ENCODE results near the gene SLC39A9. TPM values are rescaled to one million over a fixed set of nuclear protein-coding genes. Genes with fewer than 3 reads are reported as not detected.
"Not testable (repeated sequence)": the region's sequence is repeated elsewhere in the genome, so short reads cannot be mapped to it uniquely, and the experiment has no call there.

SLC39A9 gene
- total and polyA plus RNA-seq, 5 experiments from 2014 or later = 12.5 to 35.9 (median 17.1) TPM

DNA sequence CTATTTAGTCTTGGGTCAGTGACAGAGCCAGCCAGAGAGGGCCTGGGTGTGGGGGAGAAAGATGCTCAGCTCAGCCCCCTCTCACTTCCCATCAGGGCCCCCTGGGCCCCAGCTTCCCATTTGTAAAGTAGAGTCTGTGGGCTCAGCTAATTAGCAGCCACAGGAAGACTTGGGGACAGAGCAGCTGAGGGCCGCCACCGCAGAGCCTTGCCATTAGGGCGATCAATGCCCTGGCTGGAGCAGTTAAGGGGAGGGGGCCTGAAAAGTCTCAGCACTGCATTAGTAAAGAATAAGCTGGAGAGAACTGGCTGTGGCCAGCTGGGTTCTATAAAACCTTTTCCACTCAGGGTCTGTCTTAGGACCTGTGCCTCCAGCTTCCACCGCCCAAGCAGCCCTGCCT, 88.7 kb downstream of the SLC39A9 start:
- H3K9me3 Mint-ChIP-seq = no peaks in the 10 kb centered on the region
- no peaks in the 10 kb centered on the region for H3K36me3 Mint-ChIP-seq
- H3K27ac Mint-ChIP-seq = no peak overlapping the region
- POLR2A ChIA-PET = no interaction called here
- no peak overlapping the region for H3K4me3 Mint-ChIP-seq
- ATAC-seq (no peak), DNase-seq (no peak)
- peaks cover 0 to 8% (median 2%) of the 10 kb centered on the region in 4 donors for H3K4me1 Mint-ChIP-seq
- peaks cover 11 to 45% (median 37%) of the 10 kb centered on the region in 5 donors for H3K27me3 Mint-ChIP-seq

- Mint-ChIP-seq H3K27ac (no peak overlapping the region), H3K4me3 (no peak overlapping the region), H3K27me3 (peaks cover 11 to 41% (median 33%) of the 10 kb centered on the region in 5 donors), H3K4me1 (peaks cover 0 to 8% (median 2%) of the 10 kb centered on the region in 4 donors), H3K9me3 (no peaks in the 10 kb centered on the region), H3K36me3 (no peaks in the 10 kb centered on the region)
- POLR2A ChIA-PET = no interaction called here
- ATAC-seq (no peak), DNase-seq (no peak)
These were observed 89.3 kb downstream of the SLC39A9 start for GRCh38 chr14:69487771-69488170.

GRCh38 chr14:69489495-69489894, 91.0 kb downstream of the SLC39A9 start:
- no peak overlapping the region for H3K4me3 Mint-ChIP-seq
- no peak overlapping the region for H3K27ac Mint-ChIP-seq
- no peaks in the 10 kb centered on the region for H3K36me3 Mint-ChIP-seq
- no peaks in the 10 kb centered on the region for H3K9me3 Mint-ChIP-seq
- ATAC-seq (no peak), DNase-seq (no peak)
- H3K4me1 Mint-ChIP-seq = peaks cover 0 to 2% (median 0%) of the 10 kb centered on the region in 4 donors
- POLR2A ChIA-PET = no interaction called here
- peaks cover 7 to 31% (median 25%) of the 10 kb centered on the region in 5 donors for H3K27me3 Mint-ChIP-seq

GRCh38 chr14:69490219-69490918, 91.9 kb downstream of the SLC39A9 start:
- H3K36me3 Mint-ChIP-seq = no peaks in the 10 kb centered on the region
- POLR2A ChIA-PET = no interaction called here
- H3K4me3 Mint-ChIP-seq = no peak overlapping the region
- DNase-seq = no peak
- peaks cover 0 to 2% (median 0%) of the 10 kb centered on the region in 4 donors for H3K4me1 Mint-ChIP-seq
- H3K27ac Mint-ChIP-seq = no peak overlapping the region
- H3K9me3 Mint-ChIP-seq = no peaks in the 10 kb centered on the region
- ATAC-seq = no peak
- H3K27me3 Mint-ChIP-seq = peaks cover 7 to 33% (median 25%) of the 10 kb centered on the region in 5 donors

DNA sequence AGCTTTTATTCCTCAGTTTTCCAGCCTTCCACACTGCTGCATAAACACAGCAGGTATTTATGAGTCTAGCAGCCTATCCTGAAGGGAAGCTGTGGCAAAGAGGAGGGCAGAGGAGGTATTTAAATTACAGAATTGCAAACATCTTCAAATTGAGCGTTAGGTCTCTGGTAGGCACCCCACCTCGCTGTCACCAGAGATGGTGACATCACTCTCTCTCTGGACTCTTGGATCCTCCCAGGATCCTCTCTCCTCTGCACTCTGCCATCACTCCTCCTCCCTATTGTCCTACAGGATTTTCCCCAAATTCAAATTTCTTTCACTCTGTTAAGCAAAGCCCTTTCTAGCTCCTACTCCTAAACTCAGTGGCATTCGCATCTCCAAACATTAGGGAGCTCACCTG, 92.7 kb downstream of the SLC39A9 start:
- Mint-ChIP-seq H3K4me1 (peaks cover 0 to under 1% (median 0%) of the 10 kb centered on the region in 4 donors), H3K27me3 (peaks cover 7 to 28% (median 19%) of the 10 kb centered on the region in 5 donors), H3K4me3 (no peak overlapping the region), H3K36me3 (no peaks in the 10 kb centered on the region), H3K27ac (no peak overlapping the region), H3K9me3 (no peaks in the 10 kb centered on the region)
- ATAC-seq (no peak), DNase-seq (no peak)
- POLR2A ChIA-PET = no interaction called here

DNA sequence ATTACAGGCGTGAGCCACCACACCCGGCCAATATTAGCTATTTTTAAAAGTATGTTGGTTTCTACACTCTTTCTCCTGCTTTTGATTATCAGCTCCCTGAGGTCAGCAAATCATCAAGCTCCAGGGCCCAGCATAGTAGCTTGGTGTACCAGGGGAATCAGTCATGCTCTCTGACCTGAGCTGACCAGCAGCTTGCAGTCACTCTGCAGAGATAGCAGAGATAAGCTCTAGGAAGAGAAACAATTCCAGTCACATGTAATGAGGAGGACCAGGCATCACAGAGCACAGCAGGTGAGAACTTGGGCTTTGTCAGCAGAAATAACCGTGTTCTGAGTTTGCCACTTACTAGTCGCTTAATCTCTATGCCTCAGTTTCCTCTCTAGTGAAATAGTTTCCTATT, 94.5 kb downstream of the SLC39A9 start:
- Mint-ChIP-seq H3K4me1 (no peaks in the 10 kb centered on the region), H3K27ac (no peak overlapping the region), H3K4me3 (no peak overlapping the region), H3K27me3 (peaks cover 3 to 9% (median 7%) of the 10 kb centered on the region in 5 donors), H3K9me3 (no peaks in the 10 kb centered on the region), H3K36me3 (no peaks in the 10 kb centered on the region)
- POLR2A ChIA-PET = no interaction called here
- no peak for DNase-seq
- no peak for ATAC-seq

DNA sequence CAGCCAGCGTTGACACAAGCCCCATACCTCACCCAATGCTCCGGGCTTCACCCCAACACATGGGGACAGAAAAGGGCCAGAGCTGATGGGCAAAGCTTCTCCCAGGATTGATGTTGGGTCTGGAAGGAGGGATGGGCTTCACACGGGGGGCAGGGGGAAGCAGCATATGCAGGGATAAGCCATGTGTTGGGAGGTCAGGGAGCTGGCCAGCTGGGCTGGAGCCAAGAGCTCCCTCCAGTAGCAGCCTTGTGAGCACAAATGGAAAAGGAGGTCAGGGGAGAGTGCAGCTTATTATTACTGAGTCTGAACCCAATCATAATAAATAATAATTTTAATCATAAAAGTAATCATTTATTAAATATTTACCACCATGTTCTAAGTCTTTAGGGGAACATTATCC, 95.3 kb downstream of the SLC39A9 start:
- no peaks in the 10 kb centered on the region for H3K4me1 Mint-ChIP-seq
- POLR2A ChIA-PET = no interaction called here

DNA sequence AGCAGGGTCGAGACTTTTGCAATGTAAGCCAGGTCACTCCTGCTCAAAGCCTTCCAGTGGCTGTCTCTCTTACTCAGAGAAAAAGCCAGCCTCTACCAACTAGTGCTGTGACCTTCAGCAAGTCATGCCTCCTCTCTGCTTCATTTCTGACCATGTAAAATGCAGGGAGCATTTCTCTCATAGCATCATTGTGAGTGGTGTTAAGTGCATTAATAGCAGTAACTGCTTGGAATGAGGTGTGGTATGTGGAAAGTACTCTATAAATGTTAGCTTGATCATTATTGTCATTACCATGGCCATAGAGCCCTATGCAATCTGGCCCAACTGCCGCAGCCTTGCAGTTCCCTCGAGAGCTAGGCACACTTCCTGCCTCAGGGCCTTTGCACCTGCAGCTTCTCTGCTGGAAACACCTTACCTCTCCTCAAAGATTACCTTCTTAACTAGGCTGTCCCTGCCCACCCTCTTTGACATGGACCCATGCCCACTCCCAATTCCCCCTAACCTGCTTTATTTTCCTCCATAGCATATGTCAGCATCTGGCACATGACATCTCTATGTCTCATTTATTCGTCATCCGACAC, 96.9 kb downstream of the SLC39A9 start:
- no peak for DNase-seq
- ATAC-seq = no peak
- Mint-ChIP-seq H3K4me3 (no peak overlapping the region), H3K27me3 (peaks cover 3 to 19% (median 7%) of the 10 kb centered on the region in 5 donors), H3K36me3 (no peaks in the 10 kb centered on the region), H3K27ac (no peak overlapping the region), H3K9me3 (no peaks in the 10 kb centered on the region), H3K4me1 (no peaks in the 10 kb centered on the region)
- POLR2A ChIA-PET = no interaction called here

More for the DNA sequence above, 95.3 kb downstream of the SLC39A9 start:
- Mint-ChIP-seq H3K9me3 (no peaks in the 10 kb centered on the region), H3K4me3 (no peak overlapping the region), H3K27me3 (peaks cover 3 to 10% (median 5%) of the 10 kb centered on the region in 5 donors), H3K27ac (no peak overlapping the region), H3K36me3 (no peaks in the 10 kb centered on the region)
- ATAC-seq = no peak
- no peak for DNase-seq

GRCh38 chr14:69497866-69498265, 99.4 kb downstream of the SLC39A9 start:
- H3K36me3 Mint-ChIP-seq, H3K27ac Mint-ChIP-seq, H3K4me3 Mint-ChIP-seq, POLR2A ChIA-PET, ATAC-seq, H3K4me1 Mint-ChIP-seq, H3K9me3 Mint-ChIP-seq, DNase-seq: not testable (repeated sequence)
- peaks cover 3 to 26% (median 20%) of the 10 kb centered on the region in 5 donors for H3K27me3 Mint-ChIP-seq

GRCh38 chr14:69498286-69498685, 99.8 kb downstream of the SLC39A9 start:
- ATAC-seq, H3K36me3 Mint-ChIP-seq, H3K27ac Mint-ChIP-seq, H3K4me3 Mint-ChIP-seq, H3K4me1 Mint-ChIP-seq, DNase-seq, H3K9me3 Mint-ChIP-seq, POLR2A ChIA-PET: not testable (repeated sequence)
- H3K27me3 Mint-ChIP-seq = peaks cover 3 to 26% (median 20%) of the 10 kb centered on the region in 5 donors

- Mint-ChIP-seq H3K4me1 (no peaks in the 10 kb centered on the region), H3K27me3 (peaks cover 3 to 26% (median 20%) of the 10 kb centered on the region in 5 donors), H3K4me3 (no peak overlapping the region), H3K9me3 (no peaks in the 10 kb centered on the region), H3K27ac (peak overlapping the region in 1 of 10 donors; percentile 37), H3K36me3 (no peaks in the 10 kb centered on the region)
- DNase-seq (no peak), ATAC-seq (no peak)
- POLR2A ChIA-PET = no interaction called here
These were observed 100.9 kb downstream of the SLC39A9 start for GRCh38 chr14:69499436-69499835.

- H3K9me3 Mint-ChIP-seq = no peaks in the 10 kb centered on the region
- ATAC-seq (no peak), DNase-seq (no peak)
- no peak overlapping the region for H3K4me3 Mint-ChIP-seq
- H3K27ac Mint-ChIP-seq = no peak overlapping the region
- no peaks in the 10 kb centered on the region for H3K36me3 Mint-ChIP-seq
- H3K27me3 Mint-ChIP-seq = peaks cover 1 to 23% (median 20%) of the 10 kb centered on the region in 5 donors
- POLR2A ChIA-PET = no interaction called here
- H3K4me1 Mint-ChIP-seq = no peaks in the 10 kb centered on the region
These were observed 101.6 kb downstream of the SLC39A9 start for GRCh38 chr14:69500096-69500495.

DNA sequence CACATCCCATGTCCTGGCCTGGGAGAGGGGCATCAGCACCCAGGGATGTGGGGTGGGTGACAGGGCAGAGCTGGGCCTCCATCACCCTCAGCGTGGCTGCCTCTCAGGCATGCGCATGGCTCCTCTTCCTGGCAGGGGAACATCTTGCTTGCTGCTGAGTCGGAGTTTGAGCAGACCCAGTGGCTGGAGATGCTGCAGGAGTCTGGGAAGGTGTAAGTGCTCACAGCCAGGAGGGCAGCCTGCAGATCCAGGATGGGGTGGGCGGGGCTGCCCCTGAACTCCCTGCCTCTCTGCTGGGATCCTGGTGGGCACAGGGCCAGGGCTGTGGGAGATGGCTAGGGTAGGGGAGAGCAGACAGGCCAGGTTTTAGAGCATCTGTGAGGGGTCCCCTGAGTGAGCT, 102.2 kb downstream of the SLC39A9 start:
- Mint-ChIP-seq H3K4me3 (no peak overlapping the region), H3K4me1 (no peaks in the 10 kb centered on the region), H3K9me3 (no peaks in the 10 kb centered on the region), H3K36me3 (no peaks in the 10 kb centered on the region), H3K27ac (no peak overlapping the region), H3K27me3 (peaks cover 0 to 21% (median 16%) of the 10 kb centered on the region in 5 donors)
- DNase-seq (no peak), ATAC-seq (no peak)
- POLR2A ChIA-PET = no interaction called here

GRCh38 chr14:69501423-69501838, 102.9 kb downstream of the SLC39A9 start:
- no peak for ATAC-seq
- no peaks in the 10 kb centered on the region for H3K9me3 Mint-ChIP-seq
- no peak overlapping the region for H3K27ac Mint-ChIP-seq
- no peak overlapping the region for H3K4me3 Mint-ChIP-seq
- no peak for DNase-seq
- POLR2A ChIA-PET = no interaction called here
- H3K4me1 Mint-ChIP-seq = no peaks in the 10 kb centered on the region
- peaks cover 0 to 19% (median 16%) of the 10 kb centered on the region in 5 donors for H3K27me3 Mint-ChIP-seq
- H3K36me3 Mint-ChIP-seq = no peaks in the 10 kb centered on the region

Measured in naive thymus-derived CD8-positive, alpha-beta T cell (primary cell).